H9 (cell line): Measurements from ENCODE around the gene PCSK6. TPM values are rescaled to one million over a fixed set of nuclear protein-coding genes. Genes with fewer than 3 reads are reported as not detected.

Source experiments
- DNase-seq: peaks from one replicate; pipeline ENCODE4 v3.0.0-alpha.2; 2017
- H2AFZ ChIP-seq: one replicate; pipeline ENCODE4 v1.6.1; 2013; ENCODE audit warnings: mild to moderate bottlenecking, low read length, control low read depth, moderate library complexity
- H2AK5ac ChIP-seq: 2 replicates; pipeline ENCODE4 v1.6.1; 2013; ENCODE audit warnings: low read length, control low read depth, mixed read lengths; ENCODE audit not compliant: insufficient read length
- H2BK120ac ChIP-seq: one replicate; pipeline ENCODE4 v1.6.1; 2013; ENCODE audit warnings: low read depth, mild to moderate bottlenecking, low read length, control low read depth, inconsistent platforms; ENCODE audit not compliant: poor library complexity, severe bottlenecking
- H2BK12ac ChIP-seq: 2 replicates; pipeline ENCODE4 v1.6.1; 2013; ENCODE audit warnings: low read length, control low read depth, mixed read lengths, low read depth; ENCODE audit not compliant: insufficient read length
- H2BK15ac ChIP-seq: 2 replicates; pipeline ENCODE4 v1.6.1; 2013; ENCODE audit warnings: low read depth, low read length, control low read depth
- H2BK20ac ChIP-seq: one replicate; pipeline ENCODE4 v1.6.1; 2013; ENCODE audit warnings: low read depth, mild to moderate bottlenecking, low read length, control low read depth, inconsistent platforms; ENCODE audit not compliant: poor library complexity, severe bottlenecking
- H2BK5ac ChIP-seq: 2 replicates; pipeline ENCODE4 v1.6.1; 2013; ENCODE audit warnings: low read length, control low read depth, mixed read lengths; ENCODE audit not compliant: insufficient read length
- H3K14ac ChIP-seq: 2 replicates; pipeline ENCODE4 v1.6.1; 2013; ENCODE audit warnings: low read length, control low read depth; ENCODE audit not compliant: insufficient read depth
- H3K18ac ChIP-seq: 2 replicates; pipeline ENCODE4 v1.6.1; 2013; ENCODE audit warnings: low read depth, mild to moderate bottlenecking, mixed read lengths, low read length, control low read depth; ENCODE audit not compliant: insufficient read length
- H3K23ac ChIP-seq: 2 replicates; pipeline ENCODE4 v1.6.1; 2013; ENCODE audit warnings: low read length, control low read depth, mixed read lengths, low read depth; ENCODE audit not compliant: insufficient read length
- H3K23me2 ChIP-seq: 2 replicates; pipeline ENCODE4 v1.6.1; 2013; ENCODE audit warnings: low read depth, mild to moderate bottlenecking, mixed read lengths, low read length, control low read depth; ENCODE audit not compliant: insufficient read length, poor library complexity, severe bottlenecking
- H3K27ac ChIP-seq: 2 replicates; pipeline ENCODE4 v1.5.1; 2013; ENCODE audit warnings: low read length, control low read depth, mixed read lengths, low read depth; ENCODE audit not compliant: insufficient read length
- H3K27me3 ChIP-seq: 2 replicates; pipeline ENCODE4 v1.6.1; 2013; ENCODE audit warnings: low read length, control low read depth, inconsistent platforms; ENCODE audit not compliant: insufficient read depth
- H3K4ac ChIP-seq: 2 replicates; pipeline ENCODE4 v1.6.1; 2013; ENCODE audit warnings: low read depth, mild to moderate bottlenecking, control low read depth, inconsistent platforms, low read length, moderate library complexity
- H3K4me1 ChIP-seq: 2 replicates; pipeline ENCODE4 v1.6.1; 2013; ENCODE audit warnings: low read length, control low read depth, inconsistent platforms; ENCODE audit not compliant: insufficient read depth
- H3K4me2 ChIP-seq: 2 replicates; pipeline ENCODE4 v1.6.1; 2013; ENCODE audit warnings: low read length, control low read depth, mixed read lengths; ENCODE audit not compliant: insufficient read length, insufficient read depth
- H3K56ac ChIP-seq: 2 replicates; pipeline ENCODE4 v1.6.1; 2013; ENCODE audit warnings: low read depth, mild to moderate bottlenecking, mixed read lengths, low read length, control low read depth; ENCODE audit not compliant: insufficient read length
- H3K79me1 ChIP-seq: 2 replicates; pipeline ENCODE4 v1.6.1; 2013; ENCODE audit warnings: low read depth, mild to moderate bottlenecking, moderate library complexity, low read length, control low read depth, inconsistent platforms; ENCODE audit not compliant: insufficient read depth, poor library complexity, severe bottlenecking
- H3K79me2 ChIP-seq: 2 replicates; pipeline ENCODE4 v1.6.1; 2013; ENCODE audit warnings: low read length, control low read depth, inconsistent platforms; ENCODE audit not compliant: insufficient read depth
- H3K9ac ChIP-seq: 2 replicates; pipeline ENCODE4 v1.6.1; 2013; ENCODE audit warnings: low read length, control low read depth, mixed read lengths; ENCODE audit not compliant: insufficient read length; ENCODE audit errors: extremely low read depth
- H3K9me3 ChIP-seq: one replicate; pipeline ENCODE4 v1.6.1; 2013; ENCODE audit warnings: low read depth, low read length, inconsistent platforms; ENCODE audit not compliant: control insufficient read depth
- H3T11ph ChIP-seq: one replicate; pipeline ENCODE4 v1.6.1; 2013; ENCODE audit warnings: mild to moderate bottlenecking, low read length, control low read depth, inconsistent platforms
- H4K20me1 ChIP-seq: one replicate; pipeline ENCODE4 v1.6.1; 2013; ENCODE audit not compliant: control insufficient read depth, insufficient read length, insufficient read depth
- H4K5ac ChIP-seq: 2 replicates; pipeline ENCODE4 v1.6.1; 2013; ENCODE audit warnings: low read depth, mild to moderate bottlenecking, mixed read lengths, low read length, control low read depth; ENCODE audit not compliant: insufficient read length
- H4K8ac ChIP-seq: replicated peaks from 2 replicates; pipeline ENCODE4 v1.6.1; 2013; ENCODE audit warnings: low read length, control low read depth, mixed read lengths, low read depth; ENCODE audit not compliant: insufficient read length
- H4K91ac ChIP-seq: 2 replicates; pipeline ENCODE4 v1.6.1; 2013; ENCODE audit warnings: low read depth, mild to moderate bottlenecking, moderate library complexity, mixed read lengths, low read length, control low read depth; ENCODE audit not compliant: insufficient read length
- H3K27ac Mint-ChIP-seq, 3 experiments: 2 replicates in 2 of 3; 3 replicates in 1 of 3; pipeline ENCODE4 v1.8.0; 2020 to 2021; ENCODE audit warnings: mixed read lengths in 3 of 3, mild to moderate bottlenecking in 1 of 3, moderate library complexity in 1 of 3
- H3K27me3 Mint-ChIP-seq: 2 replicates; pipeline ENCODE4 v1.8.0; 2021; ENCODE audit warnings: low read depth, mild to moderate bottlenecking, moderate library complexity, mixed read lengths
- H3K36me3 Mint-ChIP-seq, 3 experiments: 2 replicates in 2 of 3; 3 replicates in 1 of 3; pipeline ENCODE4 v1.8.0; 2020 to 2021; ENCODE audit warnings: low read depth in 3 of 3, mixed read lengths in 3 of 3; ENCODE audit not compliant: insufficient read depth in 1 of 3
- H3K4me1 Mint-ChIP-seq, 2 experiments: 2 replicates each; pipeline ENCODE4 v1.8.0; 2020; ENCODE audit warnings: mixed read lengths in 2 of 2
- H3K4me3 Mint-ChIP-seq, 2 experiments: 2 replicates in 1 of 2; 3 replicates in 1 of 2; pipeline ENCODE4 v1.8.0; 2020 to 2021; ENCODE audit warnings: mild to moderate bottlenecking in 2 of 2, mixed read lengths in 2 of 2, moderate library complexity in 1 of 2
- H3K9me3 Mint-ChIP-seq, 2 experiments: 2 replicates in 1 of 2; 3 replicates in 1 of 2; pipeline ENCODE4 v1.8.0; 2020; ENCODE audit warnings: mild to moderate bottlenecking in 2 of 2, mixed read lengths in 2 of 2, moderate library complexity in 1 of 2
- WGBS: extraction: QIAGEN DNeasy Blood & Tissue Kit; methylation state at CpG from one replicate; pipeline ENCODE4 v1.1.7; 2013; ENCODE audit warnings: missing lambda C conversion rate, low lambda C conversion rate, mixed read lengths; ENCODE audit not compliant: insufficient read length; ENCODE audit errors: extremely low coverage; 5-methylcytosine and 5-hydroxymethylcytosine counted together
- total RNA-seq: library from RNA; stranded (reverse); gene quantifications from 2 replicates; pipeline ENCODE4 v1.2.1, GENCODE V29; 2021
- TF ChIP-seq, protein P1 (sequence below): fragments of 200-600 bp; sonication (generic); conservative IDR thresholded peaks from 3 replicates; pipeline ENCODE4 v1.8.0; 2021; ENCODE audit warnings: antibody characterized with exemption, mild to moderate bottlenecking

PCSK6 gene
- total RNA-seq, 1 experiment from 2014 or later, result 4.0 TPM

DNA sequence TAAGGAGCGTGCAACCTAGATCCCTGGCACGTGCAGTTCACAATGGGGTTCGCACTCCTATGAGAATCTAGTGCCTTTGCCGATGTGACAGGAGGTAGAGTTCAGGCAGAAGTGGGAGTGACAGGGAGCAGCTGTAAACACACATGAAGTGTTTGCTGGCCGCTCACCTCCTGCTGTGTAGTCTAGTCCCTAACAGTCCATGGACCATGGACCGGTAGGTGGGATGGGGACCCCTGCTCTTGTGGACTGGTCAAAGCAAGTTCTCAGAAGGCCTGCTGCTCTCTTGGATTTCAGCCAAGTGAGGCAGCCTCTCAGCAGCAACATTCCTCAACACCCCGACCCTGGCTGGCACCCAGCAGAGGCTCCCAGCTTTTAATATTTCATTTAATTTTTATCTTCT, 136.3 kb downstream of the PCSK6 start:
- Mint-ChIP-seq H3K27ac (no peak overlapping the region), H3K36me3 (peaks cover 0 to 9% (median 0%) of the 10 kb centered on the region in 3 experiments; a peak in 3 of 7 replicates), H3K27me3 (peaks cover 2% of the 10 kb centered on the region), H3K4me3 (no peak overlapping the region), H3K9me3 (peaks cover 9 to 10% of the 10 kb centered on the region in 2 experiments; a peak in 4 of 5 replicates), H3K4me1 (peaks cover 10 to 12% of the 10 kb centered on the region in 2 experiments)
- WGBS, result no CpG with 5 or more reads among the region's 7 CpGs
- Histone ChIP-seq H3K9me3 (no peaks in the 10 kb centered on the region), H4K91ac (no peak overlapping the region), H4K5ac (no peak overlapping the region), H3K27me3 (no peaks in the 10 kb centered on the region), H3T11ph (no peak overlapping the region), H2BK5ac (no peak overlapping the region), H2BK120ac (no peak overlapping the region), H2BK20ac (no peak overlapping the region), H3K18ac (no peak overlapping the region), H3K56ac (no peak overlapping the region), H3K23ac (no peak overlapping the region), H2BK12ac (no peak overlapping the region), H2AK5ac (no peak overlapping the region), H3K9ac (no peak overlapping the region), H2AFZ (no peak overlapping the region), H3K27ac (no peak overlapping the region), H3K23me2 (no peaks in the 10 kb centered on the region), H3K4me2 (no peak overlapping the region), H3K4ac (no peak overlapping the region), H3K79me2 (no peaks in the 10 kb centered on the region), H4K8ac (no peak overlapping the region), H3K4me1 (no peaks in the 10 kb centered on the region; the same call in 1 of the 2 replicates), H2BK15ac (no peak overlapping the region), H4K20me1 (no peaks in the 10 kb centered on the region), H3K14ac (no peak overlapping the region), H3K79me1 (no peaks in the 10 kb centered on the region)
- TF ChIP-seq, protein P1, sequence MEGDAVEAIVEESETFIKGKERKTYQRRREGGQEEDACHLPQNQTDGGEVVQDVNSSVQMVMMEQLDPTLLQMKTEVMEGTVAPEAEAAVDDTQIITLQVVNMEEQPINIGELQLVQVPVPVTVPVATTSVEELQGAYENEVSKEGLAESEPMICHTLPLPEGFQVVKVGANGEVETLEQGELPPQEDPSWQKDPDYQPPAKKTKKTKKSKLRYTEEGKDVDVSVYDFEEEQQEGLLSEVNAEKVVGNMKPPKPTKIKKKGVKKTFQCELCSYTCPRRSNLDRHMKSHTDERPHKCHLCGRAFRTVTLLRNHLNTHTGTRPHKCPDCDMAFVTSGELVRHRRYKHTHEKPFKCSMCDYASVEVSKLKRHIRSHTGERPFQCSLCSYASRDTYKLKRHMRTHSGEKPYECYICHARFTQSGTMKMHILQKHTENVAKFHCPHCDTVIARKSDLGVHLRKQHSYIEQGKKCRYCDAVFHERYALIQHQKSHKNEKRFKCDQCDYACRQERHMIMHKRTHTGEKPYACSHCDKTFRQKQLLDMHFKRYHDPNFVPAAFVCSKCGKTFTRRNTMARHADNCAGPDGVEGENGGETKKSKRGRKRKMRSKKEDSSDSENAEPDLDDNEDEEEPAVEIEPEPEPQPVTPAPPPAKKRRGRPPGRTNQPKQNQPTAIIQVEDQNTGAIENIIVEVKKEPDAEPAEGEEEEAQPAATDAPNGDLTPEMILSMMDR, result no peak
- DNase-seq, result no peak
